ENCODE results near the gene PARVA. TPM values are rescaled to one million over a fixed set of nuclear protein-coding genes. Genes with fewer than 3 reads are reported as not detected.

The PARVA gene
- total RNA-seq, 4 donors from 2014 or later = 28.5 to 37.4 (median 32.2) TPM

- H3K4me1 ChIP-seq = peaks cover 4 to 8% of the 10 kb centered on the region in 2 donors
- no peaks in the 10 kb centered on the region for H3K27me3 ChIP-seq
- H3K27ac ChIP-seq = no peak overlapping the region
- TF ChIP-seq POLR2A (IDR thresholded peaks at IDR 0.05) = no peak
- TF ChIP-seq, protein P1, sequence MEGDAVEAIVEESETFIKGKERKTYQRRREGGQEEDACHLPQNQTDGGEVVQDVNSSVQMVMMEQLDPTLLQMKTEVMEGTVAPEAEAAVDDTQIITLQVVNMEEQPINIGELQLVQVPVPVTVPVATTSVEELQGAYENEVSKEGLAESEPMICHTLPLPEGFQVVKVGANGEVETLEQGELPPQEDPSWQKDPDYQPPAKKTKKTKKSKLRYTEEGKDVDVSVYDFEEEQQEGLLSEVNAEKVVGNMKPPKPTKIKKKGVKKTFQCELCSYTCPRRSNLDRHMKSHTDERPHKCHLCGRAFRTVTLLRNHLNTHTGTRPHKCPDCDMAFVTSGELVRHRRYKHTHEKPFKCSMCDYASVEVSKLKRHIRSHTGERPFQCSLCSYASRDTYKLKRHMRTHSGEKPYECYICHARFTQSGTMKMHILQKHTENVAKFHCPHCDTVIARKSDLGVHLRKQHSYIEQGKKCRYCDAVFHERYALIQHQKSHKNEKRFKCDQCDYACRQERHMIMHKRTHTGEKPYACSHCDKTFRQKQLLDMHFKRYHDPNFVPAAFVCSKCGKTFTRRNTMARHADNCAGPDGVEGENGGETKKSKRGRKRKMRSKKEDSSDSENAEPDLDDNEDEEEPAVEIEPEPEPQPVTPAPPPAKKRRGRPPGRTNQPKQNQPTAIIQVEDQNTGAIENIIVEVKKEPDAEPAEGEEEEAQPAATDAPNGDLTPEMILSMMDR (IDR thresholded peaks at IDR 0.05) = no peak
- no peak overlapping the region for H3K4me3 ChIP-seq (replicated peaks in 1 of 3)
- no peaks in the 10 kb centered on the region for H3K36me3 ChIP-seq
- no peaks in the 10 kb centered on the region for H3K9me3 ChIP-seq
- 63 to 81% methylated on average over 6 of the region's 6 CpGs for WGBS, 2 donors
- peak in 1 of 2 donors; percentile 25 for DNase-seq
- intact Hi-C loops (cut with DNase I) = no loop called here
These were observed 160.5 kb downstream of the PARVA start for GRCh38 chr11:12537778-12538401.

DNA sequence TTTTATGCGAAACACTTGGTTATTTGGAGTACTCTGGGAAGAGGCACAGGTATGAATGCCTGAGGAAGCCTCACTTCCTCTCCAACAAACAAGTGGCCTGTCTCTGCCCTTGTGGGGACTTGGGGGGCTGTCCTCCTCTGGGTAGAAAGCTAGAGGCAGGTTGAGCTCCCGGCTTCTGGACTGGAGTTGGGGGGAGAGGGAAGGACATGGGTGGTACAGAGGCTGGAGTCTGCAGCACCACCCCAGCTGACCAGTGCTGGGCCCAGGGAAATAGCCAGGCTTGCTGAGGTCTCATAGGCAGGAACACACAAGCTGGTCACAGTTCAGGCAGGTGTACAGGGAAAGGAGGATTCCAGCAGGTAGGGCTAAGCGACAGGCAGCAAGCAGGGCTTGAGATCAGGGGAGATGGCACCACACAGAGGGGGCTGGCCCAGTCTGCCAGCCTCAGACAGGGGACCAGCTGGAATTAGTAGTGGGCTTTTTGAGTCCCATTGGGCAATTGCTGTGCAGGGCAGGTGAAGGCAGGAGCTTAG, 161.6 kb downstream of the PARVA start:
- Histone ChIP-seq H3K9me3 (no peaks in the 10 kb centered on the region), H3K4me3 (replicated peaks in 1 of 3) (no peak overlapping the region), H3K27me3 (no peaks in the 10 kb centered on the region), H3K27ac (no peak overlapping the region), H3K4me1 (peaks cover 4 to 8% of the 10 kb centered on the region in 2 donors), H3K36me3 (no peaks in the 10 kb centered on the region)
- 87 to 88% methylated on average over 3 of the region's 3 CpGs for WGBS, 2 donors
- intact Hi-C loops (cut with DNase I) = no loop called here
- TF ChIP-seq, protein P1 (IDR thresholded peaks at IDR 0.05) = no peak
- TF ChIP-seq POLR2A (IDR thresholded peaks at IDR 0.05) = no peak
- no peak for DNase-seq

DNA sequence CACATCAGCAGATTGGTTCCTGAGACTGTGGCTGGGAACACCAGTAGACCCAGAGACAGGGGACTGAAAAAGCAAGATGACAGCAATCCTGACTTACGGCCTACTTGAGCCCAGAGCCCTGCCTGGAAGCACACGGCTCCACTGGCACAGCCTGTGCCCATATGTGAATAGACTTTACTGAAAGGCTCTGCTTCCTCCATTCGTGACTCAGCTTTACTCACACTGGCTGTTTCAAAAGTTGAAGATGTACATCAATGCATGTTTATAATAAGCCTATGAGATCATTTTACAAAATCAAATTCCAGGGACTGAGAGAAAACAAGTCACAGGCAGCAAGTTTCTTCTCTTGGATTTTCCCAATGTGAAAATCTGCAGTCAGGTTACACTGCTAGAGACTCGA, 162.2 kb downstream of the PARVA start:
- TF ChIP-seq, protein P1 (IDR thresholded peaks at IDR 0.05) = no peak
- no peak for TF ChIP-seq POLR2A (IDR thresholded peaks at IDR 0.05)
- no peak for DNase-seq
- WGBS, 2 donors = 88 to 92% methylated on average over 4 of the region's 4 CpGs
- Histone ChIP-seq H3K36me3 (no peaks in the 10 kb centered on the region), H3K27me3 (no peaks in the 10 kb centered on the region), H3K4me1 (peaks cover 4 to 8% of the 10 kb centered on the region in 2 donors), H3K4me3 (replicated peaks in 1 of 3) (no peak overlapping the region), H3K27ac (no peak overlapping the region), H3K9me3 (no peaks in the 10 kb centered on the region)
- intact Hi-C loops (cut with DNase I) = no loop called here

GRCh38 chr11:12540075-12540680, 162.8 kb downstream of the PARVA start:
- intact Hi-C loops (cut with DNase I) = no loop called here
- Histone ChIP-seq H3K4me1 (peaks cover 4 to 8% of the 10 kb centered on the region in 2 donors), H3K36me3 (no peaks in the 10 kb centered on the region), H3K27ac (no peak overlapping the region), H3K4me3 (replicated peaks in 1 of 3) (no peak overlapping the region), H3K9me3 (no peaks in the 10 kb centered on the region), H3K27me3 (no peaks in the 10 kb centered on the region)
- no peak for TF ChIP-seq POLR2A (IDR thresholded peaks at IDR 0.05)
- TF ChIP-seq, protein P1 (IDR thresholded peaks at IDR 0.05) = no peak
- no peak for DNase-seq
- 68 to 82% methylated on average over 5 of the region's 5 CpGs for WGBS, 2 donors

Data from thyroid gland (tissue), 4 donors.